ENCODE results near the gene SLC25A21.

SLC25A21 gene

GRCh38 chr14:36658123-36659009 is 514.0 kb downstream of the SLC25A21 start:
- no peak overlapping the region for H3K27ac ChIP-seq (ENCODE audit: low read depth, low read length)
- no peak overlapping the region for H2AFZ ChIP-seq (ENCODE audit: low read depth, low read length, severe bottlenecking)
- H4K20me1 ChIP-seq (ENCODE audit: low read depth, low read length), result no peaks in the 10 kb centered on the region
- H3K27me3 ChIP-seq (ENCODE audit: low read length), result no peaks in the 10 kb centered on the region
- no peaks in the 10 kb centered on the region for H3K36me3 ChIP-seq (ENCODE audit: low read length)
- H3K4me2 ChIP-seq (ENCODE audit: low read depth, low read length, poor library complexity, severe bottlenecking), result no peak overlapping the region
- TF ChIP-seq CTCF (IDR thresholded peaks at IDR 0.05; ENCODE audit: insufficient read depth, low read length, poor library complexity, severe bottlenecking) (no peak), EZH2phosphoT487 (conservative IDR thresholded peaks at IDR 0.05; ENCODE audit: low read length) (no peak)
- no peaks in the 10 kb centered on the region for H3K9me2 ChIP-seq (replicated peaks; ENCODE audit: insufficient read depth, low read length)
- H3K9ac ChIP-seq (ENCODE audit: low read length), result no peak overlapping the region
- no peaks in the 10 kb centered on the region for H3K9me3 ChIP-seq (ENCODE audit: insufficient read depth, low read length)
- H3F3A ChIP-seq (ENCODE audit: insufficient read depth), result no peaks in the 10 kb centered on the region
- no peak overlapping the region for H3K4me3 ChIP-seq (ENCODE audit: insufficient read depth, low read length, poor library complexity, severe bottlenecking)
- no peaks in the 10 kb centered on the region for H3K79me2 ChIP-seq (ENCODE audit: insufficient read depth, low read length)

- no peaks in the 10 kb centered on the region for H3K9me2 ChIP-seq (replicated peaks; ENCODE audit: insufficient read depth, low read length)
- H3K4me2 ChIP-seq (ENCODE audit: low read depth, low read length, poor library complexity, severe bottlenecking), result no peak overlapping the region
- no peaks in the 10 kb centered on the region for H3K79me2 ChIP-seq (ENCODE audit: insufficient read depth, low read length)
- no peaks in the 10 kb centered on the region for H3K9me3 ChIP-seq (ENCODE audit: insufficient read depth, low read length)
- H2AFZ ChIP-seq (ENCODE audit: low read depth, low read length, severe bottlenecking), result no peak overlapping the region
- H3F3A ChIP-seq (ENCODE audit: insufficient read depth), result no peaks in the 10 kb centered on the region
- no peak overlapping the region for H3K9ac ChIP-seq (ENCODE audit: low read length)
- TF ChIP-seq CTCF (IDR thresholded peaks at IDR 0.05; ENCODE audit: insufficient read depth, low read length, poor library complexity, severe bottlenecking) (no peak), EZH2phosphoT487 (conservative IDR thresholded peaks at IDR 0.05; ENCODE audit: low read length) (no peak)
- no peaks in the 10 kb centered on the region for H3K36me3 ChIP-seq (ENCODE audit: low read length)
- H4K20me1 ChIP-seq (ENCODE audit: low read depth, low read length), result no peaks in the 10 kb centered on the region
- H3K27ac ChIP-seq (ENCODE audit: low read depth, low read length), result no peak overlapping the region
- no peaks in the 10 kb centered on the region for H3K27me3 ChIP-seq (ENCODE audit: low read length)
- H3K4me3 ChIP-seq (ENCODE audit: insufficient read depth, low read length, poor library complexity, severe bottlenecking), result no peak overlapping the region
Observed at GRCh38 chr14:36657399-36658122, 514.8 kb downstream of the SLC25A21 start.

GRCh38 chr14:36656687-36657398 is 515.6 kb downstream of the SLC25A21 start:
- H3K27ac ChIP-seq (ENCODE audit: low read depth, low read length), result no peak overlapping the region
- TF ChIP-seq EZH2phosphoT487 (conservative IDR thresholded peaks at IDR 0.05; ENCODE audit: low read length), result no peak
- no peaks in the 10 kb centered on the region for H3K9me2 ChIP-seq (replicated peaks; ENCODE audit: insufficient read depth, low read length)
- no peak overlapping the region for H3K4me3 ChIP-seq (ENCODE audit: insufficient read depth, low read length, poor library complexity, severe bottlenecking)
- no peaks in the 10 kb centered on the region for H3K9me3 ChIP-seq (ENCODE audit: insufficient read depth, low read length)
- no peak overlapping the region for H3K4me2 ChIP-seq (ENCODE audit: low read depth, low read length, poor library complexity, severe bottlenecking)
- no peaks in the 10 kb centered on the region for H3K79me2 ChIP-seq (ENCODE audit: insufficient read depth, low read length)
- no peaks in the 10 kb centered on the region for H3K27me3 ChIP-seq (ENCODE audit: low read length)
- H3K36me3 ChIP-seq (ENCODE audit: low read length), result no peaks in the 10 kb centered on the region
- H2AFZ ChIP-seq (ENCODE audit: low read depth, low read length, severe bottlenecking), result no peak overlapping the region
- H3K9ac ChIP-seq (ENCODE audit: low read length), result no peak overlapping the region
- no peaks in the 10 kb centered on the region for H3F3A ChIP-seq (ENCODE audit: insufficient read depth)
- no peaks in the 10 kb centered on the region for H4K20me1 ChIP-seq (ENCODE audit: low read depth, low read length)

Measured in SU-DHL-6 (cell line).